K562 (cell line): ENCODE data around the gene MC3R. TPM values are rescaled to one million over a fixed set of nuclear protein-coding genes. Genes with fewer than 3 reads are reported as not detected.

ENCODE experiments used
- ATAC-seq: fragments of 200-7000 bp; cut with Tn5 transposase; 3 replicates; pipeline ENCODE4 v1.9.1; 2020; ENCODE audit warnings: moderate library complexity
- BruUV-seq: library from RNA; stranded (reverse); fragments of 400-500 nt; replicated peaks from 2 replicates; lab custom pipeline; 2021; lab: Mats Ljungman, UMichigan
- CTCF ChIA-PET: fragments of 300-600 bp; formaldehyde crosslinking; extraction: SDS; loops from one replicate; lab custom pipeline; 2021; ENCODE audit warnings: low intra/inter-chr PET ratio; lab: Yijun Ruan, JAX
- POLR2A ChIA-PET: fragments of 300-600, 350-650 bp; sonication (Branson Sonifier 250); formaldehyde crosslinking; extraction: SDS; loops from one replicate; lab custom pipeline; 2021; ENCODE audit warnings: antibody characterized with exemption, inconsistent platforms; lab: Yijun Ruan, JAX
- DNase-seq, 4 experiments: peaks; one replicate each; pipeline versions ENCODE4 v3.0.0 to v3.0.0-alpha.2; 2011 to 2018; ENCODE audit warnings: low spot score in 3 of 4, mixed read lengths in 3 of 4; ENCODE audit errors: extremely low read depth in 1 of 4
- FAIRE-seq: peaks from 2 replicates; lab custom pipeline; 2011; peaks lifted over from hg19 to GRCh38; lab: Jason Lieb, UNC
- H2AFZ ChIP-seq: 2 replicates; pipeline ENCODE4 v1.6.0; 2011; ENCODE audit warnings: low read depth, low read length, control low read depth, inconsistent platforms
- H3K27ac ChIP-seq: fragments of 200-600 bp; 3 replicates; pipeline ENCODE4 v1.8.0; 2011; ENCODE audit warnings: low read depth, mild to moderate bottlenecking, control low read depth, inconsistent platforms, low read length, moderate library complexity, mixed read lengths; ENCODE audit errors: extremely low read depth
- H3K27me3 ChIP-seq, 2 experiments: fragments of 300-600 bp in 1 of 2; 2 replicates in 1 of 2; 3 replicates in 1 of 2; pipeline versions ENCODE4 v1.6.0 to v1.8.0; 2011; ENCODE audit warnings: inconsistent platforms in 2 of 2, low read length in 2 of 2, mild to moderate bottlenecking in 1 of 2, mixed read lengths in 1 of 2, moderate library complexity in 1 of 2; ENCODE audit not compliant: control insufficient read depth in 2 of 2, insufficient read depth in 2 of 2
- H3K36me3 ChIP-seq: fragments of 300-600 bp; 3 replicates; pipeline ENCODE4 v1.8.0; 2011; ENCODE audit warnings: mild to moderate bottlenecking, low read length, inconsistent platforms; ENCODE audit not compliant: control insufficient read depth, insufficient read depth
- H3K4me1 ChIP-seq, 2 experiments: fragments of 200-600 bp in 1 of 2; replicated peaks in 1 of 2; 2 replicates in 1 of 2; 3 replicates in 1 of 2; pipeline versions ENCODE4 v1.5.1 to v1.8.0; 2011; ENCODE audit warnings: inconsistent platforms in 2 of 2, low read length in 2 of 2, mild to moderate bottlenecking in 1 of 2, mixed read lengths in 1 of 2, moderate library complexity in 1 of 2; ENCODE audit not compliant: control insufficient read depth in 2 of 2, insufficient read depth in 2 of 2
- H3K4me2 ChIP-seq: 2 replicates; pipeline ENCODE4 v1.6.1; 2011; ENCODE audit warnings: low read length, control low read depth, inconsistent platforms, mixed read lengths; ENCODE audit not compliant: insufficient read depth
- H3K4me3 ChIP-seq: fragments of 200-600 bp; sonication (generic), shearing (Covaris generic); 2 replicates; pipeline ENCODE4 v1.5.1; 2016; ENCODE audit warnings: control low read depth, inconsistent platforms
- H3K79me2 ChIP-seq: fragments of 200-600 bp; 3 replicates; pipeline ENCODE4 v1.8.0; 2011; ENCODE audit warnings: low read length, inconsistent platforms; ENCODE audit not compliant: control insufficient read depth, insufficient read depth
- H3K9ac ChIP-seq, 2 experiments: 2 replicates each; pipeline versions ENCODE4 v1.6.0 to v1.6.1; 2011; ENCODE audit warnings: low read depth in 2 of 2, low read length in 2 of 2, control low read depth in 1 of 2, inconsistent platforms in 1 of 2, mild to moderate bottlenecking in 1 of 2, mixed read lengths in 1 of 2; ENCODE audit not compliant: insufficient read depth in 1 of 2
- H3K9me1 ChIP-seq: one replicate; pipeline ENCODE4 v1.6.0; 2011; ENCODE audit warnings: inconsistent platforms, mild to moderate bottlenecking, low read length, moderate library complexity; ENCODE audit not compliant: control insufficient read depth, insufficient read depth
- H3K9me3 ChIP-seq: replicated peaks from 2 replicates; pipeline ENCODE4 v1.5.1; 2011; ENCODE audit warnings: low read depth, low read length, inconsistent platforms; ENCODE audit not compliant: control insufficient read depth, insufficient read depth
- H4K20me1 ChIP-seq: replicated peaks from 2 replicates; pipeline ENCODE4 v1.6.1; 2011; ENCODE audit warnings: low read length, inconsistent platforms, mixed read lengths; ENCODE audit not compliant: control insufficient read depth, insufficient read depth
- CTCF ChIP-seq, 3 experiments: IDR thresholded peaks in 2 of 3; conservative IDR thresholded peaks in 1 of 3; 2 replicates each; pipeline ENCODE4 v1.5.1; 2011 to 2012; ENCODE audit warnings: low read length in 3 of 3, mild to moderate bottlenecking in 3 of 3, control low read depth in 2 of 3, improper control_type of control experiment in 1 of 3, inconsistent platforms in 1 of 3, low read depth in 1 of 3, mixed read lengths in 1 of 3, moderate library complexity in 1 of 3; ENCODE audit not compliant: insufficient read depth in 2 of 3
- EWSR1 ChIP-seq: fragments of 450-650 bp; IDR thresholded peaks from 2 replicates; pipeline ENCODE4 v1.6.1; 2018; ENCODE audit warnings: borderline replicate concordance, mild to moderate bottlenecking, low read depth, moderate library complexity; ENCODE audit not compliant: partially characterized antibody
- RAD21 ChIP-seq, 2 experiments: fragments of 250-450 bp in 1 of 2; fragments of 450-650 bp in 1 of 2; sonication (Bioruptor Pico) in 1 of 2; formaldehyde crosslinking in 1 of 2; IDR thresholded peaks in 1 of 2; conservative IDR thresholded peaks in 1 of 2; 2 replicates each; pipeline versions ENCODE4 v1.4.0 to v1.8.0; 2020 to 2022; ENCODE audit warnings: mild to moderate bottlenecking in 2 of 2, moderate library complexity in 1 of 2
- SMC3 ChIP-seq: conservative IDR thresholded peaks from 2 replicates; pipeline ENCODE4 v1.6.1; 2011; ENCODE audit warnings: low read depth, low read length, improper control_type of control experiment; ENCODE audit not compliant: insufficient read depth
- ZNF449 ChIP-seq: fragments of 250-450 bp; sonication (Bioruptor Pico); IDR thresholded peaks from 2 replicates; pipeline ENCODE4 v1.8.0; 2022; ENCODE audit warnings: moderate library complexity, mild to moderate bottlenecking, inconsistent platforms
- ZNF609 ChIP-seq: sonication (generic); formaldehyde crosslinking; IDR thresholded peaks from 2 replicates; pipeline ENCODE4 v1.8.1; 2023; ENCODE audit warnings: missing genetic modification reagents, mild to moderate bottlenecking, borderline replicate concordance
- WGBS: fragments of 100-300 bp; shearing (Covaris generic); methylation state at CpG from one replicate; pipeline ENCODE4 v1.1.6; 2016; ENCODE audit warnings: low coverage, mixed read lengths; ENCODE audit not compliant: insufficient coverage; ENCODE audit errors: missing lambda C conversion rate; 5-methylcytosine and 5-hydroxymethylcytosine counted together
- in situ Hi-C: fragments of 300-500 bp; cut with MboI; formaldehyde crosslinking; loops from 4 replicates; pipeline ENCODE4 v1.15.0; 2018; ENCODE audit warnings: inconsistent platforms, mixed read lengths
- intact Hi-C: fragments of 100-400 bp; cut with micrococcal nuclease; formaldehyde crosslinking; loops from 2 replicates; pipeline ENCODE4 v1.14.2; 2022
- polyA plus RNA-seq, 8 experiments: library from polyadenylated mRNA; depleted of rRNA in 4 of 8; stranded (reverse) in 5 of 8; unstranded in 3 of 8; fragments of >200 nt; fragmentation: Nextera tagmentation in 2 of 8; fragmentation: Illumina TruSeq in 1 of 8; extraction: Ambion mirVana in 2 of 8; extraction: Trizol in 1 of 8; gene quantifications; 2 replicates each; pipeline versions ENCODE4 v1.2.1 to v1.2.3, GENCODE V29; 2011 to 2014; ENCODE audit warnings: inconsistent platforms in 1 of 8, missing spikeins in 1 of 8
- total RNA-seq, 7 experiments: library from RNA; depleted of rRNA in 6 of 7; stranded (reverse); fragments of >200 nt in 6 of 7; fragmentation: Illumina TruSeq in 2 of 7; extraction: Trizol in 2 of 7; gene quantifications; 2 replicates each; pipeline versions ENCODE4 v1.2.1 to v1.2.3, GENCODE V29; 2011 to 2021; ENCODE audit warnings: low replicate concordance in 1 of 7

MC3R gene
- total and polyA plus RNA-seq, 9 of the 15 experiments (the other 6 are each of a cell fraction or from before 2014, with no cell fraction given), result not detected

- H3K9me1 ChIP-seq, result no peaks in the 10 kb centered on the region
- H3K27me3 ChIP-seq, result no peaks in the 10 kb centered on the region
- H3K4me1 ChIP-seq, result no peaks in the 10 kb centered on the region
- no peak for TF ChIP-seq ZNF609 (CRISPR knock-in tag)
- TF ChIP-seq EWSR1, result no peak
- TF ChIP-seq SMC3, result 0 out of 2 replicates have a peak, but pooled peaks have one; percentile 12
- peak in 2 of 3 experiments; percentile 26 to 49; a peak in 3 of 6 replicates for TF ChIP-seq CTCF (IDR thresholded peaks at IDR 0.05 in 2 of 3, conservative IDR thresholded peaks at IDR 0.05 in 1 of 3; ENCODE audit: insufficient read depth in 2 of 3, low read depth in 1 of 3, low read length in 3 of 3)
- TF ChIP-seq ZNF449, result no peak
- TF ChIP-seq RAD21 (CRISPR knock-in tag; conservative IDR thresholded peaks at IDR 0.05 in 1 of 2, IDR thresholded peaks at IDR 0.05 in 1 of 2), result peak in 1 of 2 experiments; percentile 48; a peak in 2 of 4 replicates
- TF ChIP-seq, all 486 proteins: peak for 3
- H3K9me3 ChIP-seq, result peaks cover 4% of the 10 kb centered on the region; the same call in 1 of the 2 replicates
- H2AFZ ChIP-seq, result no peak overlapping the region
- intact Hi-C loops (no loop called here), in situ Hi-C loops (no loop called here)
- ChIA-PET CTCF (no interaction called here), POLR2A (no interaction called here)
- no peak for ATAC-seq
- H3K27ac ChIP-seq, result no peak overlapping the region
- no peaks in the 10 kb centered on the region for H3K36me3 ChIP-seq
- H4K20me1 ChIP-seq, result no peaks in the 10 kb centered on the region
- no peak overlapping the region for H3K4me2 ChIP-seq
- H3K79me2 ChIP-seq, result no peaks in the 10 kb centered on the region
- no peak overlapping the region for H3K4me3 ChIP-seq
- peak in 2 of 4 experiments; percentile 13 to 17 for DNase-seq
- 0% methylated on average over 6 of the region's 6 CpGs for WGBS
- no TSS peak for BruUV-seq
- no peak for FAIRE-seq
- no peak overlapping the region for H3K9ac ChIP-seq
These were observed 45.9 kb upstream of the MC3R start for GRCh38 chr20:56202493-56203077.
